Inflammatory macrophage (primary cell): ENCODE results near the gene GCN1.

Experiments
- DNase-seq, 2 donors: peaks; one replicate each; pipeline ENCODE4 v3.0.0-alpha.2; 2020 to 2022

The GCN1 gene

GRCh38 chr12:120110550-120111501, 83.7 kb downstream of the GCN1 start:
- peak; percentile 93 to 96 for DNase-seq

- DNase-seq, result no peak
Measured at GRCh38 chr12:120109570-120110267, 84.8 kb downstream of the GCN1 start.

GRCh38 chr12:120106151-120106550, 88.4 kb downstream of the GCN1 start:
- no peak for DNase-seq

GRCh38 chr12:120103371-120103770, 91.1 kb downstream of the GCN1 start:
- no peak for DNase-seq

GRCh38 chr12:120103044-120103338, 91.5 kb downstream of the GCN1 start:
- DNase-seq, result no peak

GRCh38 chr12:120102189-120103043, 92.1 kb downstream of the GCN1 start:
- DNase-seq, result peak in 1 of 2 donors; percentile 46

- no peak for DNase-seq
Measured at GRCh38 chr12:120101617-120102016, 92.9 kb downstream of the GCN1 start.

GRCh38 chr12:120101182-120101581, 93.3 kb downstream of the GCN1 start:
- no peak for DNase-seq

- no peak for DNase-seq
Measured at GRCh38 chr12:120100630-120101029, 93.9 kb downstream of the GCN1 start.

- no peak for DNase-seq
Measured at GRCh38 chr12:120099738-120100137, 94.8 kb downstream of the GCN1 start.

- DNase-seq, result no peak
Measured at GRCh38 chr12:120098756-120099470, 95.6 kb downstream of the GCN1 start.

- no peak for DNase-seq
Measured at GRCh38 chr12:120096671-120097202, 97.8 kb downstream of the GCN1 start.

GRCh38 chr12:120095736-120096135, 98.8 kb downstream of the GCN1 start:
- no peak for DNase-seq

- no peak for DNase-seq
Measured at GRCh38 chr12:120095331-120095730, 99.2 kb downstream of the GCN1 start.

GRCh38 chr12:120094485-120094884, 100.0 kb downstream of the GCN1 start:
- no peak for DNase-seq

GRCh38 chr12:120093592-120094355, 100.7 kb downstream of the GCN1 start:
- DNase-seq, result no peak

GRCh38 chr12:120093336-120093591, 101.3 kb downstream of the GCN1 start:
- DNase-seq, result no peak

- DNase-seq, result no peak
Measured at GRCh38 chr12:120092551-120093335, 101.8 kb downstream of the GCN1 start.

- DNase-seq, result no peak
Measured at GRCh38 chr12:120091371-120092090, 103.0 kb downstream of the GCN1 start.
